Measurements from ENCODE around the gene ZYG11B. TPM values are rescaled to one million over a fixed set of nuclear protein-coding genes. Genes with fewer than 3 reads are reported as not detected.

ZYG11B gene
- total and polyA plus RNA-seq, 2 of the 13 experiments (the other 11 are each of a cell fraction or from before 2014, with no cell fraction given), result 6.9 to 17.9 TPM

GRCh38 chr1:52726265-52727113 lies at the start of gene ZYG11B (continued):
- TF ChIP-seq NCOA5 (CRISPR knock-in tag; IDR thresholded peaks at IDR 0.05), result no peak
- TF ChIP-seq ZNF256 (CRISPR knock-in tag; conservative IDR thresholded peaks at IDR 0.05), result no peak
- TF ChIP-seq, protein P1, sequence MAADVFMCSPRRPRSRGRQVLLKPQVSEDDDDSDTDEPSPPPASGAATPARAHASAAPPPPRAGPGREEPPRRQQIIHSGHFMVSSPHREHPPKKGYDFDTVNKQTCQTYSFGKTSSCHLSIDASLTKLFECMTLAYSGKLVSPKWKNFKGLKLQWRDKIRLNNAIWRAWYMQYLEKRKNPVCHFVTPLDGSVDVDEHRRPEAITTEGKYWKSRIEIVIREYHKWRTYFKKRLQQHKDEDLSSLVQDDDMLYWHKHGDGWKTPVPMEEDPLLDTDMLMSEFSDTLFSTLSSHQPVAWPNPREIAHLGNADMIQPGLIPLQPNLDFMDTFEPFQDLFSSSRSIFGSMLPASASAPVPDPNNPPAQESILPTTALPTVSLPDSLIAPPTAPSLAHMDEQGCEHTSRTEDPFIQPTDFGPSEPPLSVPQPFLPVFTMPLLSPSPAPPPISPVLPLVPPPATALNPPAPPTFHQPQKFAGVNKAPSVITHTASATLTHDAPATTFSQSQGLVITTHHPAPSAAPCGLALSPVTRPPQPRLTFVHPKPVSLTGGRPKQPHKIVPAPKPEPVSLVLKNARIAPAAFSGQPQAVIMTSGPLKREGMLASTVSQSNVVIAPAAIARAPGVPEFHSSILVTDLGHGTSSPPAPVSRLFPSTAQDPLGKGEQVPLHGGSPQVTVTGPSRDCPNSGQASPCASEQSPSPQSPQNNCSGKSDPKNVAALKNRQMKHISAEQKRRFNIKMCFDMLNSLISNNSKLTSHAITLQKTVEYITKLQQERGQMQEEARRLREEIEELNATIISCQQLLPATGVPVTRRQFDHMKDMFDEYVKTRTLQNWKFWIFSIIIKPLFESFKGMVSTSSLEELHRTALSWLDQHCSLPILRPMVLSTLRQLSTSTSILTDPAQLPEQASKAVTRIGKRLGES (CRISPR knock-in tag; IDR thresholded peaks at IDR 0.05; ENCODE audit: borderline replicate concordance), result no peak
- no peak for TF ChIP-seq CENPX (CRISPR knock-in tag; IDR thresholded peaks at IDR 0.05)
- no peak for TF ChIP-seq ZNF30 (CRISPR knock-in tag; IDR thresholded peaks at IDR 0.05)
- TF ChIP-seq ARHGAP35 (CRISPR knock-in tag; IDR thresholded peaks at IDR 0.05; ENCODE audit: borderline replicate concordance), result no peak
- no peak for TF ChIP-seq TSC22D2 (CRISPR knock-in tag; IDR thresholded peaks at IDR 0.05; ENCODE audit: borderline replicate concordance)
- no peak for TF ChIP-seq SOX6 (IDR thresholded peaks at IDR 0.05)
- no peak for TF ChIP-seq SOX6 (CRISPR knock-in tag; IDR thresholded peaks at IDR 0.05)
- peak; percentile 59 for TF ChIP-seq RAD21 (CRISPR knock-in tag; IDR thresholded peaks at IDR 0.05)
- TF ChIP-seq, protein P2, sequence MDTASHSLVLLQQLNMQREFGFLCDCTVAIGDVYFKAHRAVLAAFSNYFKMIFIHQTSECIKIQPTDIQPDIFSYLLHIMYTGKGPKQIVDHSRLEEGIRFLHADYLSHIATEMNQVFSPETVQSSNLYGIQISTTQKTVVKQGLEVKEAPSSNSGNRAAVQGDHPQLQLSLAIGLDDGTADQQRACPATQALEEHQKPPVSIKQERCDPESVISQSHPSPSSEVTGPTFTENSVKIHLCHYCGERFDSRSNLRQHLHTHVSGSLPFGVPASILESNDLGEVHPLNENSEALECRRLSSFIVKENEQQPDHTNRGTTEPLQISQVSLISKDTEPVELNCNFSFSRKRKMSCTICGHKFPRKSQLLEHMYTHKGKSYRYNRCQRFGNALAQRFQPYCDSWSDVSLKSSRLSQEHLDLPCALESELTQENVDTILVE (CRISPR knock-in tag; IDR thresholded peaks at IDR 0.05), result no peak
- TF ChIP-seq STAG1 (CRISPR knock-in tag; IDR thresholded peaks at IDR 0.05), result no peak
- TF ChIP-seq ZNF678 (CRISPR knock-in tag; IDR thresholded peaks at IDR 0.05), result no peak
- no peak for TF ChIP-seq GLI4 (CRISPR knock-in tag; IDR thresholded peaks at IDR 0.05; ENCODE audit: borderline replicate concordance)
- TF ChIP-seq, protein P3, sequence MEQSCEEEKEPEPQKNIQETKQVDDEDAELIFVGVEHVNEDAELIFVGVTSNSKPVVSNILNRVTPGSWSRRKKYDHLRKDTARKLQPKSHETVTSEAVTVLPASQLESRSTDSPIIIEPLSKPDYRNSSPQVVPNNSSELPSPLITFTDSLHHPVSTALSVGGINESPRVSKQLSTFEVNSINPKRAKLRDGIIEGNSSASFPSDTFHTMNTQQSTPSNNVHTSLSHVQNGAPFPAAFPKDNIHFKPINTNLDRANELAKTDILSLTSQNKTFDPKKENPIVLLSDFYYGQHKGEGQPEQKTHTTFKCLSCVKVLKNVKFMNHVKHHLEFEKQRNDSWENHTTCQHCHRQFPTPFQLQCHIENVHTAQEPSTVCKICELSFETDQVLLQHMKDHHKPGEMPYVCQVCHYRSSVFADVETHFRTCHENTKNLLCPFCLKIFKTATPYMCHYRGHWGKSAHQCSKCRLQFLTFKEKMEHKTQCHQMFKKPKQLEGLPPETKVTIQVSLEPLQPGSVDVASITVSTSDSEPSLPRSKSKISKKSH (CRISPR knock-in tag; IDR thresholded peaks at IDR 0.05; ENCODE audit: borderline replicate concordance), result no peak
- TF ChIP-seq NR2F6 (IDR thresholded peaks at IDR 0.05), result no peak
- TF ChIP-seq NR2F6 (CRISPR knock-in tag; IDR thresholded peaks at IDR 0.05), result no peak
- TF ChIP-seq ZNF235 (CRISPR knock-in tag; IDR thresholded peaks at IDR 0.05; ENCODE audit: borderline replicate concordance), result peak; percentile 79; the same call in 1 of the 2 replicates
- no peak for TF ChIP-seq NCOA1 (CRISPR knock-in tag; IDR thresholded peaks at IDR 0.05)
- TF ChIP-seq NAIF1 (CRISPR knock-in tag; IDR thresholded peaks at IDR 0.05; ENCODE audit: borderline replicate concordance), result peak; percentile 54; the same call in 1 of the 2 replicates
- TF ChIP-seq SMARCC2 (IDR thresholded peaks at IDR 0.05), result no peak
- no peak for TF ChIP-seq U2AF2 (IDR thresholded peaks at IDR 0.05; ENCODE audit: low read depth, low read length)
- TF ChIP-seq SMARCE1 (IDR thresholded peaks at IDR 0.05; ENCODE audit: borderline replicate concordance), result no peak
- TF ChIP-seq ZNF652 (CRISPR knock-in tag; IDR thresholded peaks at IDR 0.05; ENCODE audit: borderline replicate concordance, low read depth), result no peak
- no peak for TF ChIP-seq SSRP1 (CRISPR knock-in tag; IDR thresholded peaks at IDR 0.05)
- TF ChIP-seq NFATC3 (CRISPR knock-in tag; IDR thresholded peaks at IDR 0.05), result no peak

All from HepG2 (cell line).